Naive thymus-derived CD4-positive, alpha-beta T cell (primary cell): Measurements from ENCODE around the gene VSTM4. TPM values are rescaled to one million over a fixed set of nuclear protein-coding genes. Genes with fewer than 3 reads are reported as not detected.

ENCODE experiments used
- ATAC-seq: fragments of 150-1000 bp; cut with Tn5 transposase; 2 replicates; pipeline ENCODE4 v1.10.0; 2021; ENCODE audit warnings: mild to moderate bottlenecking, moderate library complexity
- CTCF ChIA-PET: fragments of 350-600 bp; sonication (Branson Sonifier 250); formaldehyde crosslinking; loops from one replicate; lab custom pipeline; 2021; ENCODE audit warnings: antibody characterized with exemption; lab: Charles Lee
- POLR2A ChIA-PET: fragments of 350-600 bp; sonication (Branson Sonifier 250); formaldehyde crosslinking; loops from one replicate; lab custom pipeline; 2021; ENCODE audit warnings: antibody characterized with exemption, inconsistent platforms; lab: Charles Lee
- DNase-seq, 9 donors: peaks; one replicate each; pipeline versions ENCODE4 v3.0.0 to v3.0.0-alpha.2; 2020 to 2022; ENCODE audit warnings: mixed read lengths in 1 of 9
- H3K27ac ChIP-seq: one replicate; pipeline ENCODE4 v1.7.0; 2013; ENCODE audit warnings: mild to moderate bottlenecking, low read depth, low read length, moderate library complexity
- H3K27me3 ChIP-seq, 2 donors: one replicate each; pipeline ENCODE4 v1.7.0; 2013; ENCODE audit warnings: low read length in 2 of 2, mild to moderate bottlenecking in 2 of 2, moderate library complexity in 2 of 2; ENCODE audit not compliant: control insufficient read depth in 2 of 2, insufficient read depth in 2 of 2
- H3K36me3 ChIP-seq, 3 experiments: 1 replicate in 2 of 3; 2 replicates in 1 of 3; pipeline ENCODE4 v1.7.0; 2013; ENCODE audit warnings: low read length in 3 of 3, mild to moderate bottlenecking in 3 of 3, moderate library complexity in 1 of 3; ENCODE audit not compliant: insufficient read depth in 3 of 3, control insufficient read depth in 2 of 3
- H3K4me1 ChIP-seq, 2 donors: one replicate each; pipeline ENCODE4 v1.7.0; 2013; ENCODE audit warnings: low read length in 2 of 2, mild to moderate bottlenecking in 2 of 2, moderate library complexity in 1 of 2; ENCODE audit not compliant: control insufficient read depth in 2 of 2, insufficient read depth in 2 of 2
- H3K4me3 ChIP-seq: 2 replicates; pipeline ENCODE4 v1.7.0; 2013; ENCODE audit warnings: mild to moderate bottlenecking, low read length
- H3K9me3 ChIP-seq, 3 experiments: 1 replicate in 2 of 3; 2 replicates in 1 of 3; pipeline ENCODE4 v1.7.0; 2013; ENCODE audit warnings: low read length in 3 of 3; ENCODE audit not compliant: control insufficient read depth in 2 of 3
- H3K27ac Mint-ChIP-seq, 9 donors: one replicate each; pipeline ENCODE4 v1.8.0; 2020 to 2022; ENCODE audit warnings: mixed read lengths in 9 of 9, mild to moderate bottlenecking in 8 of 9, moderate library complexity in 5 of 9, inconsistent platforms in 2 of 9
- H3K27me3 Mint-ChIP-seq, 5 donors: one replicate each; pipeline ENCODE4 v1.8.0; 2021 to 2022; ENCODE audit warnings: mixed read lengths in 5 of 5, mild to moderate bottlenecking in 1 of 5
- H3K36me3 Mint-ChIP-seq, 5 donors: one replicate each; pipeline ENCODE4 v1.8.0; 2020 to 2022; ENCODE audit warnings: mixed read lengths in 5 of 5, mild to moderate bottlenecking in 3 of 5, inconsistent platforms in 1 of 5
- H3K4me1 Mint-ChIP-seq, 7 donors: one replicate each; pipeline ENCODE4 v1.8.0; 2020 to 2022; ENCODE audit warnings: mixed read lengths in 7 of 7, mild to moderate bottlenecking in 3 of 7, inconsistent platforms in 1 of 7
- H3K4me3 Mint-ChIP-seq, 10 donors: one replicate each; pipeline ENCODE4 v1.8.0; 2020 to 2022; ENCODE audit warnings: mild to moderate bottlenecking in 10 of 10, mixed read lengths in 10 of 10, moderate library complexity in 6 of 10, inconsistent platforms in 2 of 10
- H3K9me3 Mint-ChIP-seq, 11 donors: one replicate each; pipeline ENCODE4 v1.8.0; 2020 to 2022; ENCODE audit warnings: mixed read lengths in 11 of 11, mild to moderate bottlenecking in 4 of 11, inconsistent platforms in 1 of 11, moderate library complexity in 1 of 11
- intact Hi-C, 2 donors: fragments of 100-400 bp; cut with micrococcal nuclease; formaldehyde crosslinking; loops; one replicate each; pipeline ENCODE4 v1.15.1; 2023
- polyA plus RNA-seq, 2 donors: library from polyadenylated mRNA; unstranded; fragments of 300-500 nt; fragmentation: Illumina TruSeq; gene quantifications; one replicate each; pipeline ENCODE4 v1.2.3, GENCODE V29; 2021
- total RNA-seq, 6 experiments: library from RNA in 5 of 6; stranded (reverse) in 5 of 6; gene quantifications; 1 replicate in 5 of 6; 2 replicates in 1 of 6; pipeline ENCODE4 v1.2.3 and lab custom pipeline; 2021 to 2026

VSTM4 gene
- total and polyA plus RNA-seq, 7 experiments from 2014 or later, result 0.12 TPM; not detected in 6

DNA sequence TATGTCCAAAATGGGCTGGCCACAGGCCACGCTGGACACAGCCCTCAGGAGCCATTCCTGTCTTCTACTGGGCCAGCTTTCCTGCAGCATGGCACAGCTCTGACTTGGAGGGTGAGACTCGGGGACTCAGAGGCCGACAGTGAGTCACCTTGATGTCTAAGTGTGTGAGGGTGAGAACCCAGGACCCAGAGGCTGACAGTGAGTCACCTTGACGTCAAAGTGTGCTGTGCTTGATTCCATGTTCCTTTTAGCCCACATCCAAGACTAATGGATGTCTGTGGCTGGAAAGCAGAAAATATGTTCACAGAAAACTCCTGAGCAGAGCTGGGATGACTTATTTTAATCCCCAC lies 24.5 kb upstream of the VSTM4 start:
- H3K4me1 ChIP-seq, result no peaks in the 10 kb centered on the region
- Mint-ChIP-seq H3K4me3 (no peak overlapping the region), H3K9me3 (peaks cover 0 to 7% (median 0%) of the 10 kb centered on the region in 11 donors), H3K27me3 (peaks cover 5 to 22% (median 10%) of the 10 kb centered on the region in 5 donors), H3K4me1 (peaks cover 0 to 8% (median 0%) of the 10 kb centered on the region in 7 donors), H3K27ac (no peak overlapping the region), H3K36me3 (no peaks in the 10 kb centered on the region)
- H3K36me3 ChIP-seq, result no peaks in the 10 kb centered on the region
- intact Hi-C loops, result no loop called here
- no peak overlapping the region for H3K27ac ChIP-seq
- H3K27me3 ChIP-seq, result peaks cover 0 to 3% of the 10 kb centered on the region in 2 donors
- DNase-seq (no peak), ATAC-seq (peak; percentile 31)
- POLR2A ChIA-PET, result no interaction called here
- CTCF ChIA-PET, result no interaction called here
- H3K9me3 ChIP-seq, result no peaks in the 10 kb centered on the region
- no peak overlapping the region for H3K4me3 ChIP-seq

- H3K9me3 ChIP-seq, result no peaks in the 10 kb centered on the region
- peaks cover 0 to 3% of the 10 kb centered on the region in 2 donors for H3K27me3 ChIP-seq
- intact Hi-C loops, result no loop called here
- Mint-ChIP-seq H3K27ac (no peak overlapping the region), H3K36me3 (no peaks in the 10 kb centered on the region), H3K4me3 (no peak overlapping the region), H3K9me3 (peaks cover 0 to 7% (median 0%) of the 10 kb centered on the region in 11 donors), H3K27me3 (peaks cover 5 to 27% (median 10%) of the 10 kb centered on the region in 5 donors), H3K4me1 (peaks cover 0 to 8% (median 0%) of the 10 kb centered on the region in 7 donors)
- ChIA-PET POLR2A (no interaction called here), CTCF (no interaction called here)
- H3K4me1 ChIP-seq, result no peaks in the 10 kb centered on the region
- H3K4me3 ChIP-seq, result no peak overlapping the region
- ATAC-seq, result no peak
- no peak for DNase-seq
- H3K36me3 ChIP-seq, result no peaks in the 10 kb centered on the region
- no peak overlapping the region for H3K27ac ChIP-seq
Observed at GRCh38 chr10:49139028-49139845, 23.9 kb upstream of the VSTM4 start.

- POLR2A ChIA-PET, result no interaction called here
- CTCF ChIA-PET, result no interaction called here
- Histone ChIP-seq H3K4me3 (no peak overlapping the region), H3K4me1 (no peaks in the 10 kb centered on the region), H3K9me3 (no peaks in the 10 kb centered on the region), H3K36me3 (no peaks in the 10 kb centered on the region), H3K27me3 (peaks cover 0 to 3% of the 10 kb centered on the region in 2 donors), H3K27ac (no peak overlapping the region)
- ATAC-seq (no peak), DNase-seq (no peak)
- peaks cover 0 to 8% (median 0%) of the 10 kb centered on the region in 7 donors for H3K4me1 Mint-ChIP-seq
- H3K9me3 Mint-ChIP-seq, result peaks cover 0 to 7% (median 0%) of the 10 kb centered on the region in 11 donors
- no peaks in the 10 kb centered on the region for H3K36me3 Mint-ChIP-seq
- H3K27ac Mint-ChIP-seq, result no peak overlapping the region
- peaks cover 5 to 27% (median 10%) of the 10 kb centered on the region in 5 donors for H3K27me3 Mint-ChIP-seq
- no peak overlapping the region for H3K4me3 Mint-ChIP-seq
- intact Hi-C loops, result no loop called here
Observed at GRCh38 chr10:49138361-49138891, 23.1 kb upstream of the VSTM4 start.

GRCh38 chr10:49136525-49136924 lies 21.2 kb upstream of the VSTM4 start:
- Histone ChIP-seq H3K9me3 (no peaks in the 10 kb centered on the region), H3K27ac (no peak overlapping the region), H3K36me3 (no peaks in the 10 kb centered on the region), H3K4me1 (no peaks in the 10 kb centered on the region), H3K4me3 (no peak overlapping the region), H3K27me3 (peaks cover 0 to 3% of the 10 kb centered on the region in 2 donors)
- Mint-ChIP-seq H3K36me3 (no peaks in the 10 kb centered on the region), H3K4me1 (peaks cover 0 to 8% (median 0%) of the 10 kb centered on the region in 7 donors), H3K4me3 (no peak overlapping the region), H3K27ac (no peak overlapping the region), H3K9me3 (peaks cover 0 to 7% (median 0%) of the 10 kb centered on the region in 11 donors), H3K27me3 (peaks cover 8 to 21% (median 11%) of the 10 kb centered on the region in 5 donors)
- no peak for DNase-seq
- intact Hi-C loops, result no loop called here
- ChIA-PET POLR2A (no interaction called here), CTCF (no interaction called here)
- ATAC-seq, result no peak

- Histone ChIP-seq H3K36me3 (no peaks in the 10 kb centered on the region), H3K27me3 (peaks cover 0 to 3% of the 10 kb centered on the region in 2 donors), H3K4me1 (no peaks in the 10 kb centered on the region), H3K9me3 (no peaks in the 10 kb centered on the region), H3K27ac (no peak overlapping the region), H3K4me3 (no peak overlapping the region)
- ChIA-PET CTCF (no interaction called here), POLR2A (no interaction called here)
- H3K4me1 Mint-ChIP-seq, result peaks cover 0 to 8% (median 0%) of the 10 kb centered on the region in 7 donors
- peak overlapping the region in 1 of 10 donors; percentile 6 for H3K4me3 Mint-ChIP-seq
- intact Hi-C loops, result no loop called here
- H3K9me3 Mint-ChIP-seq, result peaks cover 0 to 7% (median 0%) of the 10 kb centered on the region in 11 donors
- H3K36me3 Mint-ChIP-seq, result no peaks in the 10 kb centered on the region
- peaks cover 8 to 17% (median 11%) of the 10 kb centered on the region in 5 donors for H3K27me3 Mint-ChIP-seq
- no peak for DNase-seq
- ATAC-seq, result peak; percentile 46
- H3K27ac Mint-ChIP-seq, result no peak overlapping the region
Observed at GRCh38 chr10:49135575-49136313, 20.4 kb upstream of the VSTM4 start.

- H3K4me1 Mint-ChIP-seq, result peaks cover 0 to 8% (median 0%) of the 10 kb centered on the region in 7 donors
- Histone ChIP-seq H3K9me3 (no peaks in the 10 kb centered on the region), H3K36me3 (no peaks in the 10 kb centered on the region), H3K4me3 (no peak overlapping the region), H3K27me3 (peaks cover 0 to 3% of the 10 kb centered on the region in 2 donors), H3K27ac (no peak overlapping the region), H3K4me1 (no peaks in the 10 kb centered on the region)
- H3K4me3 Mint-ChIP-seq, result no peak overlapping the region
- ChIA-PET POLR2A (no interaction called here), CTCF (no interaction called here)
- peaks cover 0 to 3% (median 0%) of the 10 kb centered on the region in 5 donors for H3K36me3 Mint-ChIP-seq
- H3K9me3 Mint-ChIP-seq, result peaks cover 0 to 9% (median 1%) of the 10 kb centered on the region in 11 donors
- peaks cover 8 to 28% (median 16%) of the 10 kb centered on the region in 5 donors for H3K27me3 Mint-ChIP-seq
- no peak overlapping the region for H3K27ac Mint-ChIP-seq
- no peak for DNase-seq
- intact Hi-C loops, result no loop called here
- no peak for ATAC-seq
Observed at GRCh38 chr10:49134327-49134726, 19.0 kb upstream of the VSTM4 start.
